ENCODE data around the gene MAP2K6.

- TF ChIP-seq CTCF (IDR thresholded peaks at IDR 0.05) (no peak), POLR2A (IDR thresholded peaks at IDR 0.05) (no peak), EP300 (IDR thresholded peaks at IDR 0.05) (no peak)
Observed at GRCh38 chr17:69512946-69513345, 98.4 kb downstream of the MAP2K6 start.
